ENCODE data around the gene POGK. TPM values are rescaled to one million over a fixed set of nuclear protein-coding genes. Genes with fewer than 3 reads are reported as not detected.
"Not testable (repeated sequence)": the region's sequence is repeated elsewhere in the genome, so short reads cannot be mapped to it uniquely, and the experiment has no call there.

POGK gene
- total RNA-seq, 4 donors from 2014 or later, result 36.5 to 51.2 (median 44.8) TPM

- no peaks in the 10 kb centered on the region for H3K27me3 ChIP-seq
- 1% methylated on average over 13 to 22 of the region's 84 CpGs for WGBS, 2 donors (ENCODE audit: low coverage in 1 of 2)
- TF ChIP-seq EP300 (IDR thresholded peaks at IDR 0.05) (no peak), POLR2A (IDR thresholded peaks at IDR 0.05) (peak in 1 of 2 donors; percentile 20), POLR2AphosphoS5 (IDR thresholded peaks at IDR 0.05) (peak; percentile 80)
- TF ChIP-seq, protein P1, sequence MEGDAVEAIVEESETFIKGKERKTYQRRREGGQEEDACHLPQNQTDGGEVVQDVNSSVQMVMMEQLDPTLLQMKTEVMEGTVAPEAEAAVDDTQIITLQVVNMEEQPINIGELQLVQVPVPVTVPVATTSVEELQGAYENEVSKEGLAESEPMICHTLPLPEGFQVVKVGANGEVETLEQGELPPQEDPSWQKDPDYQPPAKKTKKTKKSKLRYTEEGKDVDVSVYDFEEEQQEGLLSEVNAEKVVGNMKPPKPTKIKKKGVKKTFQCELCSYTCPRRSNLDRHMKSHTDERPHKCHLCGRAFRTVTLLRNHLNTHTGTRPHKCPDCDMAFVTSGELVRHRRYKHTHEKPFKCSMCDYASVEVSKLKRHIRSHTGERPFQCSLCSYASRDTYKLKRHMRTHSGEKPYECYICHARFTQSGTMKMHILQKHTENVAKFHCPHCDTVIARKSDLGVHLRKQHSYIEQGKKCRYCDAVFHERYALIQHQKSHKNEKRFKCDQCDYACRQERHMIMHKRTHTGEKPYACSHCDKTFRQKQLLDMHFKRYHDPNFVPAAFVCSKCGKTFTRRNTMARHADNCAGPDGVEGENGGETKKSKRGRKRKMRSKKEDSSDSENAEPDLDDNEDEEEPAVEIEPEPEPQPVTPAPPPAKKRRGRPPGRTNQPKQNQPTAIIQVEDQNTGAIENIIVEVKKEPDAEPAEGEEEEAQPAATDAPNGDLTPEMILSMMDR (IDR thresholded peaks at IDR 0.05), result peak in 1 of 4 experiments; percentile 60
- H3K9me3 ChIP-seq, result no peaks in the 10 kb centered on the region
- peak within 1 kb of the TSS; percentile 72 to 99 for H3K4me3 ChIP-seq
- H3K36me3 ChIP-seq, result no peaks in the 10 kb centered on the region
- peak; percentile 98 for ATAC-seq
- peak within 1 kb of the TSS; percentile 74 to 97 (median 95) for H3K27ac ChIP-seq
- H3K4me1 ChIP-seq, result peaks cover 0 to 49% (median 10%) of the 10 kb centered on the region in 3 donors
Measured at GRCh38 chr1:166875734-166876539, 36.7 kb downstream of the POGK start, which contains the start of gene TADA1. Gene TADA1, minus strand, starts transcription at chr1:166876264. Its CDS starts 31 bp downstream, at chr1:166876233.

DNA sequence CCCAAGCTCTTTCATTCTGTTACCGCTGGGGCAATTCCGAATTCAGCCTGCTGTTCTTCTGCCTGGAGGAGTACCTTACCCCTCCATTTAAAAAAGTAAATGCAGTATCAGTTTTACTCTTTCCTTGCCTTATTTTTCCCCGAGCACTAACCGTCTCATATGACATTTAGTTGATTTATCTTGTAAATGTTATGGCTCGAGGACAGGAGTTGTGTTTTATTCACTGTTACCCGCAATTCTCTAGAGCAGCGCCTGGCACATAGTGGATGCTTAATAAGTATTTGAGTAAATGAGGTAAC is 37.2 kb downstream of the POGK start:
- H3K9me3 ChIP-seq, result no peaks in the 10 kb centered on the region
- TF ChIP-seq, protein P1 (IDR thresholded peaks at IDR 0.05), result peak in 2 of 4 experiments; percentile 43 to 56
- no peak for TF ChIP-seq POLR2A (IDR thresholded peaks at IDR 0.05)
- no peaks in the 10 kb centered on the region for H3K27me3 ChIP-seq
- no peak for ATAC-seq
- no peaks in the 10 kb centered on the region for H3K36me3 ChIP-seq
- peak overlapping the region; percentile 10 to 99 for H3K4me3 ChIP-seq
- WGBS, 2 donors (ENCODE audit: low coverage in 1 of 2), result 0 to 3% methylated on average over 5 to 7 of the region's 7 CpGs
- H3K4me1 ChIP-seq, result peaks cover 0 to 47% (median 10%) of the 10 kb centered on the region in 3 donors
- peak overlapping the region in 3 of 4 donors; percentile 94 to 97 (median 96) for H3K27ac ChIP-seq

- H3K27ac ChIP-seq, ATAC-seq, H3K4me3 ChIP-seq, H3K36me3 ChIP-seq, H3K9me3 ChIP-seq, H3K27me3 ChIP-seq: not testable (repeated sequence)
- H3K4me1 ChIP-seq, result peaks cover 0 to 30% (median 9%) of the 10 kb centered on the region in 3 donors
- WGBS, 2 donors (ENCODE audit: low coverage in 1 of 2), result 94% methylated on average over 12 to 14 of the region's 21 CpGs
Measured at GRCh38 chr1:166878173-166878917, 39.1 kb downstream of the POGK start.

- Histone ChIP-seq H3K4me1 (peaks cover 0 to 8% (median 5%) of the 10 kb centered on the region in 3 donors), H3K36me3 (no peaks in the 10 kb centered on the region), H3K27me3 (peaks cover 36% of the 10 kb centered on the region), H3K4me3 (no peak overlapping the region), H3K27ac (no peak overlapping the region), H3K9me3 (no peaks in the 10 kb centered on the region)
- ATAC-seq, result no peak
- 41 to 53% methylated on average over 2 of the region's 2 CpGs for WGBS, 2 donors (ENCODE audit: low coverage in 1 of 2)
- no peak for TF ChIP-seq POLR2AphosphoS5 (IDR thresholded peaks at IDR 0.05)
- no peak for TF ChIP-seq POLR2A (IDR thresholded peaks at IDR 0.05)
- TF ChIP-seq, protein P1 (IDR thresholded peaks at IDR 0.05), result no peak
- no peak for TF ChIP-seq EP300 (IDR thresholded peaks at IDR 0.05)
Measured at GRCh38 chr1:166882893-166883292, 43.6 kb downstream of the POGK start.

GRCh38 chr1:166884040-166884642 is 44.9 kb downstream of the POGK start:
- WGBS, 2 donors (ENCODE audit: low coverage in 1 of 2), result no CpG with 5 or more reads among the region's 44 CpGs
- no peaks in the 10 kb centered on the region for H3K36me3 ChIP-seq
- no peaks in the 10 kb centered on the region for H3K9me3 ChIP-seq
- ATAC-seq, result peak; percentile 65
- no peak overlapping the region for H3K27ac ChIP-seq
- H3K27me3 ChIP-seq, result peaks cover 36% of the 10 kb centered on the region
- H3K4me1 ChIP-seq, result peaks cover 0 to 8% (median 5%) of the 10 kb centered on the region in 3 donors
- peak overlapping the region in 1 of 2 donors; percentile 21 for H3K4me3 ChIP-seq
- TF ChIP-seq POLR2AphosphoS5 (IDR thresholded peaks at IDR 0.05) (no peak), POLR2A (IDR thresholded peaks at IDR 0.05) (no peak), EP300 (IDR thresholded peaks at IDR 0.05) (no peak)
- TF ChIP-seq, protein P1 (IDR thresholded peaks at IDR 0.05), result peak; percentile 22 to 78 (median 60)

All from gastroesophageal sphincter (tissue), 4 donors.